GM18520 (cell line): Measurements from ENCODE around the gene C1orf105.
"Not testable (repeated sequence)": the region's sequence is repeated elsewhere in the genome, so short reads cannot be mapped to it uniquely, and the experiment has no call there.

Experiments used
- ATAC-seq: cut with Tn5 transposase; IDR thresholded peaks from one replicate; pipeline ENCODE4 v1.9.1; 2021; ENCODE audit not compliant: unreplicated experiment

Gene C1orf105

GRCh38 chr1:172484252-172484651 is 63.8 kb downstream of the C1orf105 start:
- no peak for ATAC-seq

DNA sequence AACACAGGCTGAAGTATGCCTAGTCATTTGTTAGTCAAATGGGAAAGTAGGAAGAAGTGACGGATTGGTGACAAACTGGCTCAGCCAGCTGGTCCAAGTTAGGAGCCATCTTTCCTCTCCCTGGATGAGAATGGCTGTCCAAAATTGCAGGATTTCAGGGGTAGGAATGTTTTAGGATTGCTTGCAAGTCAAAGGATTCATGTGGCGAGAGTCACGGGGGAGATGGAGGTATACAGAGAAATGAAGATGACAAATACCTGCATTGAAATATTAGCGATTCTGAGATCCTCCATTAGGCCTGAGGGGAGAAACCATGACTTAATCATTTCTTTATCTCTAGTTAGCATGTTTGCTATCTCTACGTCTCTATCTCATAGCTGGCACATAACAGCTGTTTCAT is 65.1 kb downstream of the C1orf105 start:
- ATAC-seq, result no peak

- ATAC-seq, result no peak
Observed at GRCh38 chr1:172486805-172487454, 66.4 kb downstream of the C1orf105 start.

DNA sequence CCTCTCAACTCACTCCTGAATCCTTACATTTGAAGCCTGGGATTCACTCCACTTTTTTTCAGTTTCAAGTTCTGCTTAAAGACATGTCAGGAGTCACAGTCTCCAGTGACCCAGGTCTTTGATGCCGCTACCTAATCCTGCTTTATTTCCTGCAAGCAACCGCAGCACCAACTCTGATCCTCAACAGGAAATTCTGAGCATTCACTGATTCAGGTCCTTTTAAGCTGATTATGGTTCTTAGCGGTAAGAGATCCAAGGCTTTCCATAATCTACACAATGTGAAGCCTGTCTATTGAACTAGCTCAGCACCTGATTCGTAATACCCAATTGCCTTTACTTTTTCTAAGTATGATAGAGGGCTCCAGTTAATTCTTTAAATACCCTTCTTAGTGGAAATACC is 67.1 kb downstream of the C1orf105 start:
- no peak for ATAC-seq

DNA sequence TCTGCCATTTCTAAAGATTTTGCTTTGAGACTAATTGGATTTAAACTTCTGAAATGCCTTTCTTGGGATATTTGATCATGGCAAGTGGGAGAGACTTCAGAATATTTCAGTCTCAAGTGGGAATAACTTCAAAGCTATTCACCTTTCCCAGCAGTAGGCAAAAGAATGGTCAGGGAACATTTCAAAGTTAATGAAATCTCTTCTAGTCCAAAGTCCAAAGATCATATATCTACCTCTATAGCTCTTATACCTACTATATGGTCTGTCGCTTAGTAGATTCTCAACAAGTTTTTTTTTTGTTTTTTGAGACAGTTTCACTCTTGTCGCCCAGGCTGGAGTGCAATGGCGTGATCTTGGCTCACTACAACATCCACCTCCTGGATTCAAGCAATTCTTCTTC is 67.9 kb downstream of the C1orf105 start:
- ATAC-seq, result no peak

GRCh38 chr1:172489847-172490246 is 69.4 kb downstream of the C1orf105 start:
- no peak for ATAC-seq

GRCh38 chr1:172492421-172492820 is 71.9 kb downstream of the C1orf105 start:
- ATAC-seq, result no peak

DNA sequence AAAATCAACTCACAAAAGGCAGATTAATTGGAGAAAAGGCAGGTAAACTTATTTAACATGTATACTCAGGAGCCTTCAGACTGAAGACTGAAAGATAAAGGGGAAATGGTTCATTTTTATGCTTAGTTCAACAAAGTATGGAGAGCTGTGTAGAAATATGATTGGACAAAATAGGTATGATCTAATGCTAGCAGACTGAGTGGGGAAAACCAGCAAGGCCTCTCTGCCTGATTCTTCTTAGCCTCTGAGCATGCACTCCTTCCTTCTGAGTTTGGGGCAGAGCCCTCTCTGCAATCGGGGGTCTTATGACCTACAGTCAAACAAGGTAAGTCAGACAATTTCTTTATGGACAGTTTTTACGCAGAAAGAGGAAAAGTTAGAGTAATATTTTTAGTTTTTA is 73.7 kb downstream of the C1orf105 start:
- ATAC-seq, result no peak

- ATAC-seq, result not testable (repeated sequence)
Observed at GRCh38 chr1:172496127-172496526, 75.6 kb downstream of the C1orf105 start.

- ATAC-seq, result no peak
Observed at GRCh38 chr1:172496678-172497077, 76.2 kb downstream of the C1orf105 start.

- ATAC-seq, result no peak
Observed at GRCh38 chr1:172497230-172497629, 76.7 kb downstream of the C1orf105 start.

GRCh38 chr1:172498857-172499256 is 78.4 kb downstream of the C1orf105 start:
- ATAC-seq, result no peak

DNA sequence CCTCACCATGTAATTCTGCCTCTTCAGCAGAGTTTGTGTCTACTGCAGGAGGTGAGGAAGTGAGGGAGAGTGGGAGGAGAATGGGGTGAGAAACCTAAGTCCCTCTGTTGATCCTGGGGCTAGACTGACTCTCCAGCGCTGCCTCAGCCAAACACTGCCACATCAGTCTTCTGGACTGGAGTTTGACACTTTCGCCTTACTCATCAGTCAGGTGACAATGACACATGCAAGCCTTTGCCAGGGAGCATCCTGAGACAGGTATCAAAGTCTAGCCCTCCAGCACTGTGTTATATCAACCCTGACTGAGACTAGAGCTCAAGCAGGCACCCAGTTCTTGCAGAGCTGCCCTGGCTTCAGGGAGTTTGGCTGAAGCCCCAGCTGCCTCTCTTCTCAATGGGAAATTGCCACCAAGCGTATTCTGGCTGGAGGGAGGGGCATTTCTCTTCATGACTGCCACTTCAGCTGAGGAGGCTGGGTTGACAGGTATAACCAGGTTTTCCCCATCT is 79.2 kb downstream of the C1orf105 start:
- ATAC-seq, result no peak

- ATAC-seq, result no peak
Observed at GRCh38 chr1:172500207-172500606, 79.7 kb downstream of the C1orf105 start.

DNA sequence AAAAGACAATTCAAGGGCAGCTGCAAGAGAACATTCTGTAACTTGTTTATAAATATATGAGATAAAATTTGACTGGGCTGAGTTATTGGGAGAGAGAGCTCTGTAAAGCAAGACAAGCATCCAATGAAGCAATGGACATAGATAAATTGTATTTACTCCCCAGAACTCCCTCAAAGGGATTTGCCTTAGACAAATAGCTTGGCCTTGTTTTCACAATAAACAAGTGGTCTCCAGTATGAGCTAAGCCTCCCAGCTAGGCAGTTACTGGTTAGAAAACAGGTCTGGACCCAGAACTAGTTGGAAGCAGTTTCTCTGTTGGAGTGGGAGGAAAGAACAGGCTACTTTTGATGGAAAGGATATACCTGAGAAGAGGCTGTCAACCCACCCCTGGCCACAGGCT is 87.3 kb downstream of the C1orf105 start:
- ATAC-seq, result no peak

DNA sequence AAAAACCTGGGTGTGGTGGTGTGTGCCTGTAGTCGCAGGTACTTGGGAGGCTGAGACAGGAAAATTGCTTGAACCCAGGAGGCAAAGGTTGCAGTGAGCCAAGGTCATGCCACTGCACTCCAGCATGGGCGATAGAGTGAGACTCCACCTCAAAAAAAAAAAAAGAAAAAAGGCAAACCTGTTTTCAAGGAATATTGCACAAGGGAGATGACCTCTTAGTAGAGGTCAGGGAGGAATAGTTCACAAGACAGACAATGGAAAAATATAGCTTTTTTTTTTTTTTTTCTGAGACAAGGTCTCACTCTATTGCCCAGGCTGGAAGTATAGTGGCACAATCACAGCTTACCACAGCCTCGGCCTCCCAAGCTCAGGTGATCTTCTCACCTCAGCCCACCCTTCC is 90.0 kb downstream of the C1orf105 start:
- ATAC-seq, result no peak

DNA sequence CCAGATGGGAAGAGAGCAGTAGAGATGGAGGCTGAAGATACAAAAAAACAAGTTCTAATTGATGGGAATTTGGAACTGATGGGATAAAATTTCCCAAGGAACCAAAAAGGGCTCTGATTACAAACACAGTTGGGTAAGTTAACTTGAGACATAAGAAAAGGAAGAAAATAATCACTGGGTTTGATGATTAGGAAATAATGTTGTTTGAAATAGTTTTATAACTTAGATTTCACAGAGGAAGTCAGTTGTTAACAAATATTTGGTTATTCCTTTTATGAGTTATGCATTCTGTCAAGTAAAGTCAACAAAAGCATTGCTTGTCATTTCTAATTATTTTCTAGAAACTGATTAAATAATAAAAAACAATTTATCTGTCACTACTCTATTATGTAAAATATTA is 92.1 kb downstream of the C1orf105 start:
- ATAC-seq, result no peak

GRCh38 chr1:172513479-172513878 is 93.0 kb downstream of the C1orf105 start:
- ATAC-seq, result no peak

- ATAC-seq, result no peak
Observed at GRCh38 chr1:172514108-172514507, 93.6 kb downstream of the C1orf105 start.

GRCh38 chr1:172515436-172515835 is 95.0 kb downstream of the C1orf105 start:
- no peak for ATAC-seq

- ATAC-seq, result no peak
Observed at GRCh38 chr1:172515927-172516326, 95.4 kb downstream of the C1orf105 start.

GRCh38 chr1:172517081-172517480 is 96.6 kb downstream of the C1orf105 start:
- no peak for ATAC-seq

DNA sequence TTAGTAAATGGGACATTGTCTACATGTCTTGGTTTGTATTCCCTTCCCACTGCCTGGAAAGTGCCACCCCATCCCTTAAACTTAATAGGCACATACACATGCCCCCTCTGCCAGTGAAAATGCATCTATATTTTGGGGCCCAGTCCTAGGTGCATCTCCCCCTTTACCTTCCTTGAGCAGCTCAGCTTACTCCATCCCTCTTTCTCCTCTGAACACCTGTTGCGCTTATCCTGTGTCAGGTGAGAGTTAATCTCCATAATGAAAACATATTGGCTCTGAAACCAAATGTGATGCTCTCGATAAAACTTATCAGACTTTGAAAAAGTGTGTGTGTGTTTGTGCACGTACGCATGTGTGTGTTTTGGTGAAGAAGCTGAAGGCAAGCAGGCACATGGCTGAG is 97.1 kb downstream of the C1orf105 start:
- ATAC-seq, result no peak
